Fibroblast of skin of abdomen (primary cell): ENCODE results near the gene CHRM5. TPM values are rescaled to one million over a fixed set of nuclear protein-coding genes. Genes with fewer than 3 reads are reported as not detected.
A peak's percentile ranks its signal among the peaks of the same experiment; 100 is the strongest.

Experiments
- DNase-seq: peaks from one replicate; pipeline ENCODE4 v3.0.0-alpha.2; 2013
- polyA plus RNA-seq, 2 experiments: library from polyadenylated mRNA; unstranded; fragments of 120-200 nt; gene quantifications; one replicate each; pipeline ENCODE4 v1.2.1, GENCODE V29; 2013; ENCODE audit not compliant: insufficient read length in 2 of 2

Gene CHRM5, protein sequence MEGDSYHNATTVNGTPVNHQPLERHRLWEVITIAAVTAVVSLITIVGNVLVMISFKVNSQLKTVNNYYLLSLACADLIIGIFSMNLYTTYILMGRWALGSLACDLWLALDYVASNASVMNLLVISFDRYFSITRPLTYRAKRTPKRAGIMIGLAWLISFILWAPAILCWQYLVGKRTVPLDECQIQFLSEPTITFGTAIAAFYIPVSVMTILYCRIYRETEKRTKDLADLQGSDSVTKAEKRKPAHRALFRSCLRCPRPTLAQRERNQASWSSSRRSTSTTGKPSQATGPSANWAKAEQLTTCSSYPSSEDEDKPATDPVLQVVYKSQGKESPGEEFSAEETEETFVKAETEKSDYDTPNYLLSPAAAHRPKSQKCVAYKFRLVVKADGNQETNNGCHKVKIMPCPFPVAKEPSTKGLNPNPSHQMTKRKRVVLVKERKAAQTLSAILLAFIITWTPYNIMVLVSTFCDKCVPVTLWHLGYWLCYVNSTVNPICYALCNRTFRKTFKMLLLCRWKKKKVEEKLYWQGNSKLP
- polyA plus RNA-seq (2013, experiment 1 of 2; ENCODE audit: insufficient read length), result 0.09 TPM
- 0.11 TPM for polyA plus RNA-seq (2013, experiment 2 of 2; ENCODE audit: insufficient read length)

DNA sequence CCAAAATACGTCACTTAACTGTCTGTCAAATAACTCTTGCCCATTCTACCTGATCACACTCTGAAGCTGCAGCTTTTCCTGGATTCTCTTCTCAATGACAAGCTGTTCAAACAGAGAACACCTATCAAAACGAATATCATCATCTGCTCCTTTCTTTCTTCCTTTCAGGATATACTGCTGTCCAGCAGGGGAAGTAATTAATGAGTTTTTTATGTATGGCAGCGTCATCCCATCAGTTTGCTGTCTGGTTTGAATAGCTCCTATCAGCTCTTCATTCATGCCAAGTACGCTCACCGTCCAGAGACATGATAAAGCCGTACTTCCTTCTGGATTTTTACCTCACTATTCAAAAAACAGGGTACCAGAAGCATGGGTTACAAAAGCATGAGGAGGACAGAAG lies at the start of gene CHRM5:
Gene CHRM5, plus strand, starts transcription at position 274 of the 400 bp plus-strand sequence. CDS start 94,221 bp downstream, outside the sequence.
- DNase-seq, result no peak

DNA sequence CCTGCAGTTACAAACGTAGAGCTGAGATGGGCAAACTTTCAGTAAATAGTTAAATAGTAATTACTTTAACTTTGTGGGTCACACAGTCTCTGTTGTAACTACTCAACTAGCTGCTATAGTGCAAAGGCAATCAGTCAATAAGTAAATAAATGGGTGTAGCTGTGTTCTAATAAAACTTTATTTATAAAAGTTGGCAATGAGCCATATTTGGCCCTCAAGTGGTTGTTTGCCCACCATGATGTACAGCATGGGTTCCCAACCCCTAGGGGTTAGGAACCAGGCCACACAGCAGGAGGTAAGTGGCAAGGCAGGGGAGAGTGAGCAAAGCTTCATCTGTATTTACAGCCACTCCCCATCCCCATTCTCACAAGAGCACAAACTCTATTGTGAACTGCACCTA lies 44.9 kb upstream of the CHRM5 start:
- no peak for DNase-seq

DNA sequence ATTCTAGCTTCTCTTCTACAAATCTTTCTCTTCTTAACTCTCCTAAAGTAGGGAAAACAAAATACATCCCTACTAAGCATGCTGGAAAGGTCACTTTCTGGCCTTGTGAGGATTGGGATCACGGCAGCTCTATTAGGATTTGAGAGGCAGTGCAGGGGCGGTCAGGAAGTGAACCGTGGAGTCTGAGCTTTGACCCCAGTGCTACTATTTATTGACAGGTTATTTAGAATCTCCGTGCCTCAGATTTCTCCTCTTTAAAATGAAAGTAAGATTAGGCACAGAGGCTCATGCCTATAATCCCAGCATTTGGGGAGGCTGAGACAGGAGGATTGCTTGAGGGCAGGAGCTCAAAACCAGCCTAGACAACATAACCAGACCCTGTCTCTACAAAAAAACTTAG lies 42.0 kb upstream of the CHRM5 start:
- no peak for DNase-seq

DNA sequence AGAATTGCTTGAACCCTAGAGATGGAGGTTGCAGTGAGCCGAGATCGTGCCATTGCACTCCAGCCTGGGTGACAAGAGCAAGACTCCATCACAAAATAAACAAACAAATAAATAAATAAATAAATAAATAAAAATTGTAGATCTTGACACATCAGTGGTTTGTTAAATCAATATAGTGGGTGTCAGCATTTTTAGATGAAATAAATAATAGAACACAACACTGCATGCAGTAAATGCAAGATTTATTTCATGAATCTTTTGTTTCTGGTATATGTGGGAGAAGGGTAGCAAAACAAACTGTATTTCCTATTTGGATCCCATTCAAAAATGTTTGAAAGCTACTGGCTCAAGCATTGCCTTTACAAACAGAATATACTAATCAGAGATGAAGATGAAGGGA lies 35.6 kb upstream of the CHRM5 start:
- no peak for DNase-seq

DNA sequence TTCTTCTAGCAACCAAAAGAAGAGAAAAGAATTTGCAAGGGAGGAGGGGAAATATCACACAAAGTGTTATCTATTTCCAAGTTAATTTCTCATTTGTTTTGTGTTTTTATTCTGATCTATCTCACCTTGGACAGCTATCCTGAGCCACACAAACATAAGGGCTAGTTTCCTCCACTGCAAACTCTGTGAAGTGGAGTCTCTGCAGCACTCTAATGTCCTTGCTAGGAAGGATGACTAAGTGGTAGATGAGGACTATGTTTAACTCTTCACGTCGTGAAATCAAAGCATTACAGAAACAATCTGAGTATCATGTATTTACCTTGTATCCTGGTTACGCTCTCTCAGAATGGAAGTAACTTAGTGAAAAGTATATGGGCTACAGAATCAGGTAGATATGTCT lies 33.9 kb upstream of the CHRM5 start:
- DNase-seq, result no peak

DNA sequence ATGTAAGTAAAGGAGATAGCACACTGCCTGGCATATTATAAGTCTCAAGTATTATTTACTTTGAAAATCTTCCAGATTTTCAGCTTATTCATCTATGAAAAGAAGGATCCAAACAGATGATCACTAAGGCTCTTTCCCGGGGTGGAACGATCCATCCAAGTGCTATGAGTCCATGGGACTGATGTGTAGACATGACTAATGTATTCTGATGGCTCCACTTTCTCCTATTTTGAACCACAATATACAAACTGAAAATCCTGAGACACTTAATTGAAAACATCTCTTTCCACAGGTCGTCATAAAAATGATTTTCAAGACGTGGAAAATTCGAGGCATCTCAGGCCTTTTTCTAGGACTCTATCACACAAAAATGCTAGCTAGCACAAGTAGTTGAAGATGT lies 33.4 kb upstream of the CHRM5 start:
- DNase-seq, result peak; percentile 79

DNA sequence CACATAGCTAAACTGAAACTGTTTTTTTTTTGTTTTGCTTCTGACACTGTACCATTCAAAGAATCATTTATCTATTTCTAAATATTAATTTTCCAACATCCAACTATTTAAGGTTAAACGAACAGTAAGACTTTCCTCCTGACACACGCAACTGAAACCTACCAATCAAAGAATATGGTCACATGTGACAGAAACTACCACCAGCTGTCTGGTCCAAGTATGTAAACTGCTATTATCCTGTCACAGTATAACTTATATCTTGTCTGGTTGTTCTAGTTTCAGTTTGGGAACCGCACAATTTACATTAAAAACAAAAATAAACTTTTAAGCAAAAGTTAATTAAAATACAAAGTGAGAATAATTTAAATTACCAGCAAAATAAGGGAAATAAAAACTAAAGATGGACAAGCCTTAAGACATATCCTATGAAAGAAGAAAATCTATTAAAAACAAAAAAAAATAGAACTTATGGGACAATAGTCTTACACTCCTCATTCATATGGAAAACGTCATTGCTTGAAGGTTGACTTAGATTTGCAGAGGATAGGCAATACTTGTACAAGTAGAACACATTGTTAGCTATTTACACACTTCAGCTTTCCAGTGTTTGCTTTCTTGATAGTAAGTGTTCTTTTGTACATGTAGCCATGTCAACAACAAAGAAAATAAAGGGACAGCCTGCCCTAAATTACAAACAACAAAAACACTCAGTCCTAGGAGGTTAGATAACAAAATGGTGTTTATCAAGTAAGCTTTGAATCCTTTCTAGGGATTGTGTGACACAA lies 26.8 kb upstream of the CHRM5 start:
- DNase-seq, result no peak

DNA sequence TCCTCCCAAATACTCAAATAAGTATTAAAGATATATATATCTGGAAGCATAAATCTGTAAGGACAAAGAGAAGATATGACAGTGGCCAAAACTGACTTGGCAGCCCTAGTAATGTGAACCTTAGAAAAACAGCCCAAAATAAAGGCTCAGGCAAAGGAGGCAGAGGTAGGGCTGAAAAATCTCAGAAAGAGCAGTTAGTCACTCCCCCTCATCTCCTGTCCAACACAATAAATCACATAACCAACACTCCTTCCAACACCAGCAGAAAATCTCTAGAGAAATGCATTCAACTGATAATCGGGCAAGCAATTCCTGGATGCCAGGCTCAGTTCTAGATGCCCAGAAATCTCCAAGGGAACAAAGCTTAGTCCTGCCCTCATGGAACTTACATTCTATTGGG lies 22.1 kb upstream of the CHRM5 start:
- no peak for DNase-seq

DNA sequence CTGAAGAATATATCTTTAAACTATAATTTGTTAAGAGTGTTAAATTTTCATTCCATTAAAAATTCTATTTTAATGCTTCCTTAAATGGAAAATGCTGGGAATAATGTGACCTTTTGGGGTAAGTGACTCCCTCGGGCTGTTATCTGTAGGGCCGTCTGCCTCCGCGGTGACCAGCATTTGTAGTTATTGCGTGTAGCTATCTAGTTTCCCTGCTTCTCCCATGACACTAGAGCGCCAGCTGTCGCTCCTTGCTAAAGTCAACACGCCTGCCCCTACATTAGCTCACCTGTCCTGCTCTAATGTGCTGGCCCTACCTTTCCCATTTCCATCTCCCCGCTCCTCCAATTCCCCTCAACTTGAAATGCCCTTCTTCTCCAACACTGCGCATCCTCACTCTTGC lies 12.4 kb upstream of the CHRM5 start:
- no peak for DNase-seq

DNA sequence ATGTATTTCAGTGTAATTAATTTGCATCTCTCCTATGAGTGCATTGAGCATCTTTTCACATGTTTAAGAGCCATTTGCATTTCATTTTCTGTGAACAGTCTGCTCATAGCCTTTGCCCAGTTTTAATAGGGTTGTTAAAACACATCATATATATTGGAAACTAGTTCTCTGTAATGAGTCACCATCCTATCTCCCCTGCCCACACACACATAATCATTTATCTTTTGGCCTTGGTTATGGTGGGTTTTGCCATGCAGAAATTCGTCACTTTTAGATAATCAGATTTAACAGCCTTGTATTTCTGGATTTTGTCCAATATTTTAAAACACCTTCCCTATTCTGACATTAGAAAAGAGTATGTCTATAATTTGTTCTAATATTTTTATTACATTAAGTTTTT lies 11.9 kb upstream of the CHRM5 start:
- DNase-seq, result no peak

DNA sequence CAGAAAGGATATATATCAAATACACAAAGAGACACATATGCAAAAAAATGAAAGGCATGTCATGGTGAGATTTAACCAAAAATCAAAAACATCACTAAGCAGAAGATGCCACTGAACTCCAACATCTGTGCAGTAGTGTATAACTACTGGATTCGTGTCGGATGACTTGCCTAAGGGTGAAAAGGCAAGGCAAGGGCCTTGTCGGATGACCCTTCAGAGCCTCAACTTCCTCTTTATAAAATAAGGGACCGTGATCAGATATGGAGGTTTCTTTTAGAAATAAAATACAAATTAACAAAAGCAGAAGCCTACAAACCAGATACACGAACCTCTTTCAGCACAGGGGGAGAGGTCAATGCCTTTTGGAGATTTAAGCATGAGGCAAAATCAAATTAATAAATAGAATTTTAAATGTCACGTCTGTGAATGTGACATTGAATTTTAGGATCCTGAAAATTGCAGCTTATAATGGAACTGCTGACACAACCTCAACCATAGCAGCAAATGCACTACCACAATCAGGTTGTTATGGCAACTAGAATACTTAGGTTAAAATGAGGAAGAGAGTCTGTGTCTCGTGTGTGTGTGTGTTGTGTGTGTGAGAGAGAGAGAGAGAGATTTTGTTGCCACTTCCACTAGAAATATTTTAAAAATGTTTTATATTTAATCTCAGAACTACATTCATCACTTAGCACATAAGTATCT lies 8.3 kb upstream of the CHRM5 start:
- no peak for DNase-seq

DNA sequence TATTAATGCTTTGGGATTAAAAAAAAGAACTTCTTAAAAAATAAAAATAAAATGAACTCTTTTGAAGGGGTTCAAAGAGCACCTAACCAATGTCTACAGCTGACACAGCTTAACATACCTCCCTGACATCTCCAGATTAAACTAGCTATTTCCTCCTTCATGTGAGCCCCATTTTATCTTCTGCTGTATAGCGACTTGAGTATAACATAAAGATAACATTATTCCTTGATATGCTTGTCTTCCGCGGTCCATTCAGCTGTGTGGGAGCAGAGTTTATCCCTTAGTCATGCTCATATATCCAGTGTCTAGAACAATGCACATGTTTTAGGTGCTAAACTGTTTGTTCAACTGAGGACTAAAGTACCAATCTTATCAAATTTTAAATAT lies 7.8 kb upstream of the CHRM5 start:
- DNase-seq, result no peak

DNA sequence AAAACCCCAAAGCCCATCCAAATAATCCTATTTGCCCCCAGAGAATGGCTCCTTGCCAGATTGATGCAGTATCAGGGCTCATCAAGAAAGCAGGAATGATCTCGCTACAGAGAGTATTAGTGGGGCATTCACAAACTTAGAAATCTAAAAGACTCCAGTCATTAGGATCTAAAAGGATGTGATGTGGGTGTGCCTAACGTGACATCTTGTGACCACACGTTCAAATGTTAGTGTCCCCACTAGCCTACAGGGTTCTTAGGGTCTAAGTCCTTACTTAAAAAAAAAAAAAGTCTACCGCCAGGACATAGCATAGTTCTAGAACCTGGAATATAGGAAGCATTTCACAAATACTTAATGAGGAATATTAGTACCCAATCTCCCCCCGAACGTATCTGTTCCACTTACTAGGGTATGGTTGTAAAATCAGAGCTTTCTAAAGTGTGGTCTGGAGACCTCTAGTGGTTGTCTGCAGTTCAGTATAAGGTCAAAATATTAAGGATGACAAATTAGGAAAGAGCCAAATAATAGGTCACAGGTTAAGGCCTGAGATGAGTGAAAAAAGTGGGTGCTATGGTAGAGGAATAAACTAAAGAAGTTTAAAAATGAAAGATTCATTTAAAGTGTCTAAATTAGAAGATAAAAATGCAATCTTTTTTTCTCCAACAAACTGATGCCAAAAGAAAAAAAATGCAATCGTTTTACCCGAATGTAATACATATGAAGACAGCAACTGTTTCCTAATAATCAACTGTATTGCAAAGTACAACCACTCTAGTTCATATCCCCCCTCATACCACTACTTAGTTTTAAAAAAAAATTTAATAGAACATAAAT lies 4.2 kb upstream of the CHRM5 start:
- DNase-seq, result peak; percentile 32

DNA sequence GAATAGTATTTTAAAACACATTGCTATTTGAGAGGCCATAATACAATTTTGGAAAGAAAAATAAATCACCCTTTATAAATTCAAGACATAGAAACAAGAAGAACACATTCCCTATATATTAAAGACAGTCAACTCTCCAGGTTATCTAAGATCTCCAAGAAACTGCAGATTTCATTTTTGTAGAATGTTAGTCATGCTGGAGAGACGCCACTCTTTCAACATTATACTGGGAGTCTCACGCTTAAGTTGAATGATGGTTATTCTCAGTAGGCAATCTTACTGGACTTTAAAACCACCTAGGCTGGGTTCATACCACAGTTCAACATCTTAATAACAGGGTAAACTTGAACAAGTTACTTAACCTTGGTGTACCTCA lies 3.6 kb upstream of the CHRM5 start:
- DNase-seq, result no peak

DNA sequence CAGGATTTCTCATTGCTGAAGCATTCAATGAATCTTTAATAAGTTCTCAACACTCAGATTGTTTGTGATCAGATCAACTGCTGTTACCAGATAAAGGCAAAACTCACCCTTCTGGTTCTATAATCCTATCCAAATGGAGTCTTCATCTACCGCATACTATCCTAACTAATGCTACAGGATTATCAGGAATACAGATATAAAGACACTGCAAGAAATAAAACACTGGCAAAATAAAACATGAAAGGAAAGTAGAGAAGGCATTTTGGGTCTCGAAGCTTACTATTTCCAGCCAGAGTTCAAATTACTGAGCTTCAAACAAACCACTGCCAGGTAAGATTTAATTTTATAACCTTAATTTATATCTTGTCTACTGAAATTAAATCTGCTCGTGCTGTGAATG lies 524 bp downstream of the CHRM5 start:
- DNase-seq, result no peak

DNA sequence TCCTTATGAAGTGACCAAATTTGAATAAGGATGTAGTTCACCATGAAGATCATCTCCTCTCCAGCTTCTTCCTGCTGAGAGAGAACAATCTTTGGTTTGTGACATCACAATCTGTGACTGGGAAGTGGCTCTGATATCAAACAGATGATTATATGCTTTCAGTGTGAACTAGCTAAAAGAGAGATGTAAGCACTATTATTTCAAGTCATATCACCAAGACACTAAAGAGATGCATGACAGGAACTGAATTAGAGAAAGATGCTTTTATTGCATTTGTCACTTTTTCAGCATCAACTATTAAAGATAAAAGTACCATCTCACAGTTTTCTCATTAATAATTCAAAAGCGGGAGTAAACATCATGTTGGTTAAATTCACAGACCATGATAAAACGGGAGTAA lies 3.5 kb downstream of the CHRM5 start:
- DNase-seq, result no peak

DNA sequence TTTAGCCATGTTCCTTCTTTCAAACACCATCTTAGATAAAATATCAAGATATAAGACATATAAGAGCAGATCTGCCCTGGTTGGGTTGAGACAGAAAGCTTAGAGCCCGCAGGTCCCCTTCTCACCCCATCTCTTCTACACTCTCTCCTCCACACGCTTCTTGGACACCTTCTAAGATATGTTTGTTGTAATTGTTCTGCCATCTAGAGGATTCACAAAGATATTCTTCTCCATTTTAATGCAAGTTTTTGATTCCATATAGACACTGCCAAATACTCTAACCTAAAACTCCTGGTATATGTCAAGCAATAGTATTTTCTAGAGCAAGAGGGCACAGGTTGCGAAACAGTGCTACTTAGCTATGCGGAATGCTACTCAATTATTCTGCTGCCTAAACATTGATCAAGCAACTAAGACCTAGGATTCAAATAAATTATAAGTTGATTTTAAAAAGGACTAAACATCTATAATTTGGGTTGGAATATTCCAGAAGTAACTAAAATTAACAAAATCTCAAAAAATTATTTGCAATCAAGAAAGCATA lies 6.8 kb downstream of the CHRM5 start:
- no peak for DNase-seq

DNA sequence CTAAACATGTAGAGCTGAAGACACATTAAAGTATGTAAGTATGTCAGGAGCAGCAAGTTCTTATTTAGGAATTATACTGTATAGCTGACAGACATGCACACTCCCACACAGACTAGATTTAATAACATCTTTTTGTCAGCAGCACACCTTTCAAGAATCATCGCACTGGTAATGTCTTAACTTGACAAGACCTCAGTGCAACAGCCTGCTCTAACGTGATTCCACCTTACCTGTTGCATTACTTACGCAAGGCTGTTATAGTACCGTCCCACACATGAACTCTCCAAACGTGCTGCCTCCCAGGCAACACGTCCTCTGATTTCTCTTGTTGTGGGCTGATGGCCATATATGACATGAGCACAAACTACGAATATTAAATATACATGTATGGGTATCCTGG lies 11.9 kb downstream of the CHRM5 start:
- DNase-seq, result no peak

DNA sequence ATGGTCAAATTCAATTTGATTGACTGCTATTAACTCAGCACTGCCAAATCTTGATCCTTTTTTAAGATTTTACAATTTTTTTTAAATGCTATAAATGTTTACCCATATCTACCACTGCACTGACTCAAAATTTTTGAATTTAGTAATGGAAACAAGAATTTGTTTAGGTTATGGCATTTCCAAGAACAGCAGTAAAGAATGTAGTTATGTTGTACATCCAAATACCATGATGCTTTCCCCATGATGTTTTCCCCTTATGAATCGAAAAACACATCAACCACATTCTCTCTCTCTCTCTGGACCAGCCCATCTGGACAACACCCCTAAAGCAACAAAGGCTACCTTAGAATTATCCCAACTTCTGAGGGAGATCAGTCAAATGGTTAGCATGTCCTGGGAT lies 14.2 kb downstream of the CHRM5 start:
- no peak for DNase-seq

DNA sequence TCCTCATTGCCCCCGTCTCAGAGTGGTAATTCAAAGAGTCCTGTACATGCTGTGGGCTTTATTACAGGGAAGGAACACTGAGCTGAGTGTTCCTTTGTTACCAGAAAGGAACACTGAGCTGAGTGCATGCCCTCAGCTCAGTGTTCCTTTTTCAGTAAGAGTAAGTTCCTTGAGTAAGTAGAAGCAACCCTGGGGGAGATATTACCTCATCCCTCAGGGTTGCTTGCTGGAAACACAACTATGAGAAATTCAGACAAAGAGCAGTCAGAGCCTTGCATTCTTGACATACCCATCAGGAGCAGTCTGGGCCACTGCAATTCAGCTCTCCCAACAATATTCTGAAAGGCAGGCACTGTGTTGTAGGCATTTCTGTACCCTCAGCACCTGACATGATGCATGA lies 17.0 kb downstream of the CHRM5 start:
- peak; percentile 92 for DNase-seq

DNA sequence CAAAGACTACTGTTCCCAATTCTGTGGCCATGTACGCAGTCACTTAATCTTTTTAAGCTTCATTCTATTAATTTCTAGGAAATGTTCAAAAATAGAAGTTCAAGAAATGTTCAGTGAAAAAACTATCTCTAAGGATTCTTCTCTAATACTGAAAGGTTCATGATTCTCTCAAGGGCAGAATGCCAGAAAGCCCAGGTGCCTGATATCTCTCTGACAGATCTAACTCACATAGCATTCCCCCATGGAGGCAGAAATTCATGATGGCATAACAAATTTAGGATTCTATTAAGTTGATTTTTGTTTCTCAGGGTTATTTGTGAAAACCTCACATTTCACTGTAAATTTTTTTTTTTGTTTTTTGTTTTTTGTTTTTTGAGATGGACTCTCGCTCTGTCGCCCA lies 17.5 kb downstream of the CHRM5 start:
- peak; percentile 34 for DNase-seq

DNA sequence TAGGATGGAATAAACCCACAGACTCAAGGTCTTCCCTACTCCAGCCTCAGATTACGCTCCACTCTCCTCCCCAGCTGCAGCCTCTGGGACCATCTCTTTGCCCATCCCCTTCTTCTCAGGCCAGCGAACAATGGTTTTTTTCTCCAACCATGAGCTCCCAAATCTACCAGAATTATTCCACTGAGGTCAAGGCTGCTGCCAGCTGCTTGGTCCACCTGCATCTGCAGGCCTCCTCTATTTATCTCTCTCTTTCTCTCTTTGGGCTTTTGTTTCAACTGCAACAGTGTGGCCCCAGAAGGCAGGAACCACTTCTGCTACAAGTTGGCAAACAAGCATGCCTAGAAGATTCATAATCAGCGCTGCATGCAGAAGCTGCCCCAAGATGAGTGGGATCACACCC lies 19.1 kb downstream of the CHRM5 start:
- no peak for DNase-seq
